ENCODE data around the gene MEIS1.

The MEIS1 gene

GRCh38 chr2:66566726-66567399, 131.9 kb downstream of the MEIS1 start:
- DNase-seq (ENCODE audit: low read depth, low spot score), result no peak

- no peak for DNase-seq (ENCODE audit: low read depth, low spot score)
Measured at GRCh38 chr2:66567729-66568128, 132.8 kb downstream of the MEIS1 start.

GRCh38 chr2:66568650-66569300, 133.8 kb downstream of the MEIS1 start:
- DNase-seq (ENCODE audit: low read depth, low spot score), result no peak

- no peak for DNase-seq (ENCODE audit: low read depth, low spot score)
Measured at GRCh38 chr2:66569321-66569851, 134.5 kb downstream of the MEIS1 start.

- no peak for DNase-seq (ENCODE audit: low read depth, low spot score)
Measured at GRCh38 chr2:66569974-66570373, 135.0 kb downstream of the MEIS1 start.

- DNase-seq (ENCODE audit: low read depth, low spot score), result no peak
Measured at GRCh38 chr2:66570471-66570870, 135.5 kb downstream of the MEIS1 start.

- no peak for DNase-seq (ENCODE audit: low read depth, low spot score)
Measured at GRCh38 chr2:66571918-66572317, 137.0 kb downstream of the MEIS1 start.

DNA sequence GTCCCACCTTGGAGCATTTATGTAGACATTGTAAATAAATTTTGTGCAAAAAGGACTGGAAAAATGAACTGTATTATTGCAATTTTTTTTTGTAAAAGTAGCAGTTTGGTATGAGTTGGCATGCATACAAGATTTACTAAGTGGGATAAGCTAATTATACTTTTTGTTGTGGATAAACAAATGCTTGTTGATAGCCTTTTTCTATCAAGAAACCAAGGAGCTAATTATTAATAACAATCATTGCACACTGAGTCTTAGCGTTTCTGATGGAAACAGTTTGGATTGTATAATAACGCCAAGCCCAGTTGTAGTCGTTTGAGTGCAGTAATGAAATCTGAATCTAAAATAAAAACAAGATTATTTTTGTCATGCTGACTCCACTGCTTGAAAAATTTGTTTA, 137.5 kb downstream of the MEIS1 start:
- DNase-seq (ENCODE audit: low read depth, low spot score), result no peak

DNA sequence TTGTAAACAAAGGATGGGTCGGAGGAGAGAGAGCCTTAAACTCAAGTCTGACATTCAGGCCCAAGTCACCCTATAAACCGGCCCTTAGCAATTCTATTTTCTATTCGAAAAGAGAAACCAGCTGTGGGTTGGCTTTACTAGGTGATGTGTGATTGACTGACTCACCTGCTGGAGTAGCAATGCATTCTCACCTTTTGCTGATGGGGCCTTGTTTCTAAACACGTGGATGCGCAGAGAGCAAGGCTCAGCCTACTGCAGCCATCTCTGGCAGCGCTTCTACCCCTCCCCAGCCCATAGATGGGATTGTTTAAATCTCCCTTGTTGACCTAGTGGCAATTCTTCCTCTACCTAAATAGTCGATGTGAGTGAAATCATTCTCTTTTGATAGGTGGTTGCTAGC, 138.5 kb downstream of the MEIS1 start:
- no peak for DNase-seq (ENCODE audit: low read depth, low spot score)

- no peak for DNase-seq (ENCODE audit: low read depth, low spot score)
Measured at GRCh38 chr2:66573821-66574233, 138.9 kb downstream of the MEIS1 start.

GRCh38 chr2:66574701-66575624, 140.0 kb downstream of the MEIS1 start:
- no peak for DNase-seq (ENCODE audit: low read depth, low spot score)

DNA sequence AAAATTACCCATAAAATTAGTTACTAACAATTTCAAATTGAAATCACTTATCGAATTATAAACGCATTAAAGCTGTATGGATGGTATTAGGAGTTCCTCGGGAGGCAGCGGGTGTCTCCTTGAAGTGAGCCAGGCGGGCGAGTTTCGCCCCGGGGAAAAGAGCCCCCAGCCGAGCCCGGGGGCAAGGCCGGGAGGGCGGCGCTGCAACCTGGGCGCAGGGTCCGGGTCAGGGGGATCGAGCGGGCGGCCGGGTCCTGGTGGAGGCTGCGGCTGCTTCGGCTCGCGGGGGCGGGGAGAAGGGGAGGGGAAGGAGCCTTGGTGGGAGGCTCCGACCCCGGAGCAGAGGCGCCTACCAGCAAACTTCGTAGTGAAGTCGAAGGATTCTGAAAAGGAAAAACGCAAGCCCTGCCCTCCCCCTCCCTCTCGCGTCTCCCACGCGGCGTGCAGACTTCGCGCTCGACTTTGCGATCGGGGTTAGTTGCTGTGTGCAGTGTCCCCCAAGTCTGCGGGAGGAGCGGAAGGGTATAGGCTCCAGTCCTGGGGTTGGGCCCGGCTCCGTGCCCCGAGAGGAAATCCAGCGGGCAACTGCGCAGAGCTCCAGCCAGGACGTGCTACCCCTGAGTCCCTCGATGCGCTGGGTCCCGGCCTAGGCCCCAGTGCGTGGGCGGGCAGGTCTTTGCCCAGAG, 140.8 kb downstream of the MEIS1 start:
- no peak for DNase-seq (ENCODE audit: low read depth, low spot score)

DNA sequence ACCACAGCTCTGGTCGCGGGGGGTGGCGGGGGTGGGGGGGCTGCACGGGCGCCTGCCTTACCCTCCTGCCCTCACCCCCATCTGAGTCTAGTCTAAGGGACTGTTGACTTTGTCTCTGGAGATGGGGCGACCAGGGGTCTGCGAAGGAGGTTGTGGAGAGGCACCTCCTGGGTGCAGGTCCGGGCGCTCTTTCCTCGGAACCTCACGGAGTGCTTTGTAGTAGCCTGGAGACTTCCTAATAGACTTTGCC, 141.3 kb downstream of the MEIS1 start:
- DNase-seq (ENCODE audit: low read depth, low spot score), result no peak

- DNase-seq (ENCODE audit: low read depth, low spot score), result no peak
Measured at GRCh38 chr2:66576561-66577320, 141.8 kb downstream of the MEIS1 start.

DNA sequence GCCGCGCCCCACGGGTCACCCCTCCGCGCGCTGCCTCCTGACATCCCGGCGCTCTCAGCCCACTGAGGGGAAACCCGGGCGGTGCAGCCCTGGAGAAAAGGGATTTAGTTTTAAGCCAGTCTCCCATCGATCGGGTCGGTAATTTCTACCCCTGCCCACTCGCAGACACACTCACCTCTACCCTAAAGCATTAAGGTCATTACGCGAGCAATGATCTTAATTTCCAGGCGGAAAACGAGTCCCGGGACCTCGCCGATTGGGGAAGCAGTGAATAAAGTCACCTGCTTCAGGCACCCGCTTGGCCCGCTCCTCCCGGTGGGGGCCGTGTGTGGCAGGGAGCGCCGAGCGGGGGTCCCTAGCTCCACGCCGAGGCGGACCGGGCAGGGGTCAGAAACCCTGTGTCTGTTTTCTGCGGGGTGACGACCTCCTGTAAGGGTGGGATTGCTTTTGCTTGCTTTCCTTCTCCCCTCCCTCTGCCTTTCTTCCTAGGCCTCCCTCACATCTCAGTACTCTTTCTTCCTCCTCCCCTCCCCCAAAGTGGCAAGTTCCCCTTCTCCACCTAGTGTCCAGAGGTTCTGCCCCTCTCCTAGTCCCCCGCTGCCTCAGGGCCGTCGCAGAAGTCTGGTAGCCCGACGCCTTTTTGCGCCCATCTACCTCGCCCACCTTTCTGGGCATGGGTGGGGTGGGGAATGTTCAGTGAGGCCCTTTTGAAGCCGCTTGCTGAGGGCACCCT, 142.6 kb downstream of the MEIS1 start:
- DNase-seq (ENCODE audit: low read depth, low spot score), result no peak

GRCh38 chr2:66578054-66578686, 143.2 kb downstream of the MEIS1 start:
- DNase-seq (ENCODE audit: low read depth, low spot score), result no peak

GRCh38 chr2:66578687-66579106, 143.8 kb downstream of the MEIS1 start:
- no peak for DNase-seq (ENCODE audit: low read depth, low spot score)

- no peak for DNase-seq (ENCODE audit: low read depth, low spot score)
Measured at GRCh38 chr2:66579186-66580126, 144.5 kb downstream of the MEIS1 start.

Data from activated naive CD8-positive, alpha-beta T cell treated with anti-CD3 and anti-CD28 coated beads, Interleukin-2, amount 50 U/mL, for 16 hours (primary cell).